ENCODE results near the gene AADACL4. TPM values are rescaled to one million over a fixed set of nuclear protein-coding genes. Genes with fewer than 3 reads are reported as not detected.

The AADACL4 gene
- total RNA-seq (2014; rRNA removed; shearing (Covaris generic)) = not detected in 2 replicates

DNA sequence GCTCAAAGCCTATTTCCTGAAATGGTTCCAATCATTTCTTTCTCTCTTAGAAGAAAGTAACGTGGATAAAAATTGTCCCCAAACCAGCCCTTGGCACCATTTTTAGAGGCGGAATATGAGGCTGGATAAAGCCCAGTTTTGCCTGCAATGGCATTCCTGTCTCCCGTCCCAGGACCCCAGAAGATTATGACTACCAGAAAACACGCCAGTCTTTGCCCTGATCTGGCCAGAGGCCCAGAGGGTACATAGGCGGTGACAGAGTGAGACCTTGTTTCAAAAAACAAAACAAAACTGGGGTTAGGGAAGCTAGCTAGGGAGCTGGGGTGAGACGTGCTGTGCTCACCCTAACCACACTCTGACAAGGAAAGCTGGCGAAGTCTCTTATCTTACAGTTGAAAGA, at the start of gene AADACL4:
Gene AADACL4 (plus strand): TSS at position 301 of the 400 bp plus-strand sequence. CDS start 462 bp downstream, outside the sequence.
- no peak for DNase-seq (ENCODE audit: low spot score)

DNA sequence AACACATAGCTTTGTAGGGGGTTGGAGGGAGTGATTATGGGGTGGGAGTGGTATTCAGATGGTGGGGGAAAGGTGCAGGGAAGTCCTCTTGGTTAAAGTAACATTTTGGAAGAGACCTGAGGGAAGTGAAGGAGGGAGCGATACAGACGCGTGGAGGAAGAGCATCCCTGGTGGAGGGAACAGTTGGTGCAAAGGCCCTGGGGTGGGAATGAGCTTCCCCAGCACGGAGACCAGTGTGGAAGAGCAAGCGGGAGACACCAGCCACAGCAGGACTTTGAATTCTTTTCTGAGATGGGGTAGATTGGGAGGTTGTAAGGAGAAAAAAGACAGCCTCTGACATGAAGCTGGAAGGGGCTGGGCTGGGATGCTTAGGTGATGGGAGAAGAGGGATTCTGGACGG, 49.4 kb upstream of the AADACL4 start:
- DNase-seq (ENCODE audit: low spot score) = no peak

DNA sequence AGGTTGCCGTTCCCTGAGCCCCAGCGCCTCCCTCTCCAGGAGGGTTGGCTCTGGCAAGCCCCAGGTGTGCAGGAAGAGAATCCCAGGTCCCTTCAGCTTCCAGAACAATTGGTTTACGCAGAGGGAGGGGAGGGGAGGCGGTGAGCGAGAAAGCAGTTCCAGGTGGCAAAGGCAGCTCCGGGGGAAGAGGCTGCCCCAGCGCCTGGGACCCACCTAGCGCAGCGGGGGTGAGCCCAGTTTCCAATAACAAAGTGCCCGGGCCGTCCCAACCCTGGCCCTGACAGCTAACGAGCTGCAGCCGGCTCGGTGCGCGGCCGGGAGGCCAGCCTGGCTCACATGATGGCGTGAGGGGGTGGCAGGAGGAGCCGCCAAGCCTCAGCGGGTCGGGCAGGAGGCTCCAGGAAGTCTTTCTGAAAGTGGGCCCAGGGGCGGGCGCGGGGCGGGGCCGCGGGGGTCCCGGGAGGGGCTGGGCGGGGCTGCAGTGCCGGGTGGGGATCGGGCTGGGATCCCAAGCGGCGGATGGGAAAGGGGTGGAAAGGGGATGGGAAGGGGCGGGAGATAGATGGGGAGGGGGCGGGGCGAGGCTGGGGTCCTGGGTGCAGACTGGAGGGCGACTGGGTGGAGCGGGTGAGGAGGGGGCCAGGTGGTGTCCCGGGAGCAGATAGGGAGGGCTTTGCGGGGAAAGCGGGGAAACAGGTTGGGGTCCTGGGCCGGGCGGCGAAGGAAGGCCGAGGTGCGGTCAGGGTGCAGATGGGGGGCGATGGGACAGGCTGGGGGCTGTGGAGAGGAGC, 48.7 kb upstream of the AADACL4 start:
- DNase-seq (ENCODE audit: low spot score) = peak; percentile 86

DNA sequence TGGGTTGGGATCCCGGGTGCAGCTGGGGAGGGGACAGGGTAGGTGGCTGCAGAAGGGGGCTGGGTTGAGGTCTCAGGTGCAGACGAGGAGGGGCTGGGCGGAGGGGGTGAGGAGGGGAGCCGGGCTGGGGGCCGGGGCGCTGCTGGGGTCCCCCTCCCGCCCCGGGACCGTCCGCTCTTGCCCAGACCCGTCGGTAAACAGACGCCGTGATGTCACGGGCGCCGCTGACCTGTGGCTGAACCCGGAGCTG, 48.2 kb upstream of the AADACL4 start:
- no peak for DNase-seq (ENCODE audit: low spot score)

- peak; percentile 98 for DNase-seq (ENCODE audit: low spot score)
These were observed 47.7 kb upstream of the AADACL4 start for GRCh38 chr1:12596007-12596821.

GRCh38 chr1:12597792-12598191, 46.1 kb upstream of the AADACL4 start:
- DNase-seq (ENCODE audit: low spot score) = no peak

DNA sequence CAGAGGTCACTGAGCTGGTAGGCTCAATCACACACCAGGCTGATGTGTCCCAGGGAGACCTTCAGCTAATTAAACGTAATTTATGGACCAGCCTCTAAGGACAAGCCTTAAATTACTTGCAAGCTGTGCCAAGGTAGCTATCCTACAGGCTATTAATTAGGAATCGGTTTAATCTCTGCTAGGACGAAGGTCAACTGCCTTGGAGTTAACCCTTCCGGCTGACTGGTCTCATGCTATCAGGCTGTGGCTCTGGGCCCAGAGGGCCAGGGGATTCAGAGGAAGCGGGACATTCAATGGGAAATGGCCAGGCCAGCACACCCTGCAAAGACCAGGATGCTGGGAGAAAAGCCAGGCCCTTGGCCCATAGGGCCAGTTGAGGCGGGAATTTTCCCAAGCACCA, 44.9 kb upstream of the AADACL4 start:
- no peak for DNase-seq (ENCODE audit: low spot score)

- DNase-seq (ENCODE audit: low spot score) = no peak
These were observed 44.2 kb upstream of the AADACL4 start for GRCh38 chr1:12599657-12600056.

DNA sequence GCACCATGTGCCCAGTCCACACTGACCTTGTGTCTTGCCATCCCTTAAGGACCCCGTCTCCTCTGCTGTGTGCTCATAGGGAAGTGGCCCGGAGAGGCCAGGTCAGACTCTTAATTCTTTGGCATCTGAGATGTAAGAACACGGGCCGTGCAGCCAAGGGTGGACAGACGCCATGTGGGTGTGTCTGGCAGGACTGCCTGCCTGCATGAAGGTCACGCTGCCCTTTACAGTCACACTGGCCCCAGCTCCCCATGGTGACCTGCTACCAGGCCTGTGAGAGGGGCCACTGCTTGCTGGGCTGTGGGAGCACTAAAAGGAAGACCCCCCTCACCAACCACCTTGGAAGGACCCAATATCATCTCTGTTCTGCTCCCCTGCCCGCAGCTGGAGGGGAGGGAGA, 43.5 kb upstream of the AADACL4 start:
- DNase-seq (ENCODE audit: low spot score) = no peak

DNA sequence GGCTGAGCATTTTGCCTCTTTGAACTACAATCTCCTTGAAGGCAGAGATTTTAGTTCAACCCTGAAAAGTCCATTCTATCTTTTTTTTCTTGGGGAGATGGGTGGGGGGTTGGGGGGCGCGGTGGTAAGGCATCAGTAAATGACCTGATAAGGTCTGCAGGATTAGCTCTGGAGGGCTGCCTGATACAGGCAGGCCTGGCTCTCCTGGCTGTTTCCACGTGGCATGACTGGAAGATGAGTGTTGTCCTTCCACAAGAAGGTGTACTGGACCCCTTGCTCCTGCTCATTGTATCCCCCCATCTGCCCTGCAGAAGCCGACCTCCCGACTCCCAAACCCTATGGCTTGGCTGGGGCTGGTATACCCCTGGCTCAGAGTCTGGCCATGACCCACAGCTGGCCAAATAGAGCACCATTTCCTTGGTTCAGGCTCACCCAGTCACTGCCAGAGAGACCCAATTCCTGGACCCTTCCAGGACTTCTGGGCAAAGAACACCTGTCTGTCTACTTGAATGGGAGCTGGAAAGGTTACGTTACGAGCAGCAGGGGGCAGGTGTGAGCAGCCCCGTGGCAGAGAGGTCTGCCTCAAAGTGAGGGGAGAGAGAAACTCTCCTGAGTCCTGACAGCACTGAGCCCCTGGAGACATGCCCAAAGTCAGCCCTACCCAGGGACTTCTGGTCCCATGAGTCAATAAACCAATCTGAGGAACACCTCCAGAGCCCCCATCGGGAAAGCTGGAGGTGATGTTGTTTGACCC, 42.8 kb upstream of the AADACL4 start:
- DNase-seq (ENCODE audit: low spot score) = peak; percentile 68

GRCh38 chr1:12601700-12602658, 41.9 kb upstream of the AADACL4 start:
- peak; percentile 74 for DNase-seq (ENCODE audit: low spot score)

DNA sequence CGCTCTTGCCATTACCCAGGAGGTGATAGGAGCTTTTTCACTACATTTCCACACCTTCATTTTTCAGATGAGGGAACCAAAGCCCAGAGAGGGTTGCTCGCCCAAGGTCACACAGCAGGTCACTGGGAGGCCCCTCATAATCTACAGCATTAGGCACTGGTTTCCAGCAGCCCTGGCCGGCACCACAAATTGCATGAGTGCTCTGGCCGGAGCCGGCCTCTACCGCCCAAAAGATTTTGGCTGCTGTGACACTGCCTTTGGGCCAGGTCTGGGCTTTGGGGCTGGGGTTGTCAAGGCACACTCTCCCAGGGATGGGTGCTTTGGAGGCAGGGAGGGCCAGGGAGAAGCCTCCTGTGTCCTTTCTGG, 41.2 kb upstream of the AADACL4 start:
- DNase-seq (ENCODE audit: low spot score) = no peak

- DNase-seq (ENCODE audit: low spot score) = no peak
These were observed 40.7 kb upstream of the AADACL4 start for GRCh38 chr1:12603224-12603623.

DNA sequence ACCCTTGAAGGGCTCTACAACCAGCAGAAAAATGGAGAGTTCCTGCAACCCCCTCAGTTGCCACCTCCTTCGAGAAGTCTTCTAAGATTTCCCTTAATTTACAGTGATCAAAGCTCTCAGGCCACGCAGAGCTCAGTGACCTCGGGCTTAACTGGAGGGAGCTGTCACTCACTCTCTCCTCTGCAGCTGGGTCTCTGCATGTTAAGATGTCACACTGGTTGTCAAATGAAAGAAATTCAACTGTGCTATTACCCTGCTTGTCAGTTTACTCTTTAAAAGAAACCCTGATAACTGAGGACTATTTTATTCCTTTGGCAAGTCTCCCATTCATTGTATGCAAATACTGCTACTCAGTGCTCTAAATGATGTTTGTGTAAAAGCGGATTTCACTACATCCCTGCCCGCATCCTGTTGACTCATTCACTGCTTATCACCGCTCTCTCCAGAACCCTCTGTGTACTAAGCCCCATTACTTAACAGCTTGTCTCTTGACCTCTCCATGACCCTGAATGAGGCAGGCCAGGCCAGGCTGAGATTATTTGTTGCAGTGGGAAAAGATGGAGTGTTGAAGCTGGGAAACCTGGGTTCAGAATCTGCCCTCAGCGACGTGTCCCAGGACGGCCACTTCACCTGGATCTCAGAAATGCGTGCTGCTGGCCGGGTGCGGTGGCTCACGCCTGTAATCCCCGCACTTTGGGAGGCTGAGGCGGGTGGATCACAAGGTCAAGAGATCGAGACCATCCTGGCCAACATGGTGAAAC, 39.6 kb upstream of the AADACL4 start:
- peak; percentile 99 for DNase-seq (ENCODE audit: low spot score)

DNA sequence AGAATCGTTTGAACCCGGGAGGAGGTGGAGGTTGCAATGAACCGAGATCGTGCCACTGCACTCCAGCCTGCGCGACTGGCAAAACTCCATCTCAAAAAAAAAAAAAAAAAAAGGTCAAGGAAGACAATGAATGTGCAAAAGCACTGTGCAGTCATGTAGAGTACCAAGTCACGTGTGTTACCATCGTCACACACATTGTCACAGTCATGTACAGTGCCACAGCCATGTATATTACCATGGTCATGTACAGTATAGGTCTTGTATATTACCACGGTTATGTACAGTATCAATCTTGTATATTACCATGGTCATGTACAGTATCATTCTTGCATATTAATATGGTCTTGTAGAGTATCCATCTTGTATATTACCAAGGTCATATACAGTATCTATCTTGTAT, 38.9 kb upstream of the AADACL4 start:
- DNase-seq (ENCODE audit: low spot score) = no peak

DNA sequence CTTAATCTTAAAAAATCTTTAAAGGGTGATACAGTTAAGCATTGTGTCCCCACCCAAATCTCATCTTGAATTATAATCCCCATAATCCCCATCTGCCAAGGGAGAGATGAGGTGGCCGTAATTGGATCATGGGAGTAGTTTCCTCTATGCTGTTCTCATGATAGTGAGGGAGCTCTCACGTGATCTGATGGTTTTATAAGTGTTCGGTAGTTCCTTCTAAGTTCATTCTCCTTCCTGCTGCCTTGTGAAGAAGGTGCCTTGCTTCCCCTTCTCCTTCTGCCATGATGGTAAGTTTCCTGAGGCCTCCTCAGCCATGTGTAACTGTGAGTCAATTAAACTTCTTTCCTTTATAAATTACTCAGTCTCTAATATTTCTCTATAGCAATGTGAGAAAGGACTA, 36.6 kb upstream of the AADACL4 start:
- DNase-seq (ENCODE audit: low spot score) = no peak

DNA sequence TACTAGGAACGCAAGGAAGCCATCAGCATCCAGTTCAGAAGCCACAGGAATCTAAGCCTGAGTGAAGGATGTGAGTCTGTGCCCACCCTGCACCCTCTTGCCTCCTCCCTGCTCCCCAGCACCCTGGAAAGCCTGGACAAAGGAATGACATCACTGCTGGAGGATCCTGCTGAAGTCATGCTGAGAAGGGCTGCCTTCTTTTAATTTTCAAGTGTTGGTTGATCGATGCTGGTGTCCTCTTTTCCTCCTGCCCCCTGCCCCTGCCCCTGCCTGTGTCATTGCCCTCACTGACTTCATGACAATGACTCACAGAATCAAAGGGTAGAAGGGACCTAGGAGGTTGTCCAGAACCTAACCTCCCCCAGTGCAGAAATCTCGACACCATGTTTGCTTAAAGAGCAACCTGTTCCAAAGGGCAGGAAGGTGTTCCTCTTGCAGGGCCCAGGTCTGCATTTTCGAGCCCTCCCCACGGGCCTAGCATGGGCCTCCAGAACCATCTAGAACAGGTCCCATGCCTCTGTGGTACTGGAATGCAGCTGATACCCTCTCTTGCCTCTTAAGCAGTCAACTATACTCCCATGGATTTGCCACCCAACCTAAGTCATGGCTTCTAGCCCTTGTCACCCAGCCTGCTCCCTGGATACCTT, 35.5 kb upstream of the AADACL4 start:
- no peak for DNase-seq (ENCODE audit: low spot score)

- DNase-seq (ENCODE audit: low spot score) = no peak
These were observed 34.3 kb upstream of the AADACL4 start for GRCh38 chr1:12609469-12610003.

GRCh38 chr1:12610305-12610935, 33.5 kb upstream of the AADACL4 start:
- DNase-seq (ENCODE audit: low spot score) = no peak

Data from H4 (cell line).